ENCODE measurements around the gene TOB1. TPM values are rescaled to one million over a fixed set of nuclear protein-coding genes. Genes with fewer than 3 reads are reported as not detected.
A peak's percentile ranks its signal among the peaks of the same experiment; 100 is the strongest.

TOB1 gene, protein sequence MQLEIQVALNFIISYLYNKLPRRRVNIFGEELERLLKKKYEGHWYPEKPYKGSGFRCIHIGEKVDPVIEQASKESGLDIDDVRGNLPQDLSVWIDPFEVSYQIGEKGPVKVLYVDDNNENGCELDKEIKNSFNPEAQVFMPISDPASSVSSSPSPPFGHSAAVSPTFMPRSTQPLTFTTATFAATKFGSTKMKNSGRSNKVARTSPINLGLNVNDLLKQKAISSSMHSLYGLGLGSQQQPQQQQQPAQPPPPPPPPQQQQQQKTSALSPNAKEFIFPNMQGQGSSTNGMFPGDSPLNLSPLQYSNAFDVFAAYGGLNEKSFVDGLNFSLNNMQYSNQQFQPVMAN
- 1.3 and 3.3 TPM in 2 replicates for total RNA-seq (2014; rRNA removed; shearing (Covaris generic))

- DNase-seq (ENCODE audit: low read depth): peak; percentile 96
Measured at GRCh38 chr17:50866261-50866949, at the start of gene TOB1. Gene TOB1 (minus strand): TSS chr17:50866354. CDS start chr17:50864017, 2,337 bp downstream.

DNA sequence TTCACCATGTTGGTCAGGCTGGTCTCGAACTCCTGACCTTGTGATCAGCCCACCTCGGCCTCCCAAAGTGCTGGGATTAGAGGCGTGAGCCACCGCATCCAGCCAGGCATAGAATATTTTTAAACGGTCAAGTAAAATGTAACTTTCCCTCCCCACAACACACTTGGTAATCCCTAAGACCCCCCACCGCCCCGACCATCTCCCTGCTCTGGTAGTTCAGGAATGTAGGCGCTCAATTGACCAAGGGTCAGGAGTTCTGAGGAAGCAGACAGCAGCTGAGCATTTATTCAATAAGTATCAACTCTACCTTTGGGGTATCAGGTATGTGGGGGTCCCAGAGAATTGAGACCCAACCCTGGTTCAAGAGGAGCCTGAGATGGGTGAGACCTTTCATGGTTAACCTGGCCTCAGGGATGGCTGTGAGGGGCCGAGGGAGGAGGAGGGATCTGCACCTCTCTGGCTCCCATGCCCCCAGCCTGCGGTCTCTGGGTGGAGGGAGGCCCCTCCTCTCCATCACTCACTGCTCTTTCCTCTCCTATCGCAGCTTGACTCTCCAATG, 48.4 kb upstream of the TOB1 start:
- no peak for DNase-seq (ENCODE audit: low read depth)

DNA sequence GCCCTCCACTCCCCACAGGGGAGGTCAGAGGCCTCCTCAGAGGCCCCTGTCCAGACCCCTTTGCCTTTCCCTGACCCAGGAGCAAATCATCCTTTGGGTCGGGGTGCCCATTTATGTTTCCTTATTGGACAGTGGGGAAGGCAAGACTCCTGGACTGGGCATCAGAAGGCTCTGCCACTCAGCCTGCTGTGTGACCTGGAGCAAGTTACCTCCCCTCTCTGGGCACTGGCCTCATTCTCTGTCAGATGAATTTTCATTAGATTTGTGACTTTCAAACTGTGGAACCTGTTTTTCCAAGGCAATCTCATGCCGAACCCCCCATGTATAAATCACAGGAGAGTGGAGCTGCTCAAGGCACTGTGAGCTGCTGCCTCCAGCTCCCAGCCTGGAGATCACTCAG, 47.0 kb upstream of the TOB1 start:
- DNase-seq (ENCODE audit: low read depth): no peak

DNA sequence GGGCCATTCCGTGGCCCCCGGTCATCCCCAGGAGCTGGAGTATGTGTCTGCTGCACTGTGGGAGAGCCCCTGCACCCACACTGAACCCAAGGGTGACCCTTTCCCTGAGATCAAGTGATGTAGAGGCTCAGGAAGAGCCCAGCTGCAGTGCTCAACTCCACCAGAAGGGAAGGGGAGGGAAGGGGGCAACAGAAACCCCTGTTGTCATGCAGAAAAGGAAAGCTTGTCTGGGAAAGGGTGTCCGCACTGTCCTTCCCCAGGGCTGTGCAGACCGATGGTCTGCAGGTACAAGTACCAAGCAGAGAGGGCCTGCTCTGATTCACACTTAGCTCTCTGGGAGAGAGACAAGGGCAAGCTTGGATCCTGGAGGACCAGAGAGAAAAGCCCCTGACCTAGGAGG, 45.7 kb upstream of the TOB1 start:
- DNase-seq (ENCODE audit: low read depth): no peak

- no peak for DNase-seq (ENCODE audit: low read depth)
Measured at GRCh38 chr17:50911450-50911849, 45.3 kb upstream of the TOB1 start.

DNA sequence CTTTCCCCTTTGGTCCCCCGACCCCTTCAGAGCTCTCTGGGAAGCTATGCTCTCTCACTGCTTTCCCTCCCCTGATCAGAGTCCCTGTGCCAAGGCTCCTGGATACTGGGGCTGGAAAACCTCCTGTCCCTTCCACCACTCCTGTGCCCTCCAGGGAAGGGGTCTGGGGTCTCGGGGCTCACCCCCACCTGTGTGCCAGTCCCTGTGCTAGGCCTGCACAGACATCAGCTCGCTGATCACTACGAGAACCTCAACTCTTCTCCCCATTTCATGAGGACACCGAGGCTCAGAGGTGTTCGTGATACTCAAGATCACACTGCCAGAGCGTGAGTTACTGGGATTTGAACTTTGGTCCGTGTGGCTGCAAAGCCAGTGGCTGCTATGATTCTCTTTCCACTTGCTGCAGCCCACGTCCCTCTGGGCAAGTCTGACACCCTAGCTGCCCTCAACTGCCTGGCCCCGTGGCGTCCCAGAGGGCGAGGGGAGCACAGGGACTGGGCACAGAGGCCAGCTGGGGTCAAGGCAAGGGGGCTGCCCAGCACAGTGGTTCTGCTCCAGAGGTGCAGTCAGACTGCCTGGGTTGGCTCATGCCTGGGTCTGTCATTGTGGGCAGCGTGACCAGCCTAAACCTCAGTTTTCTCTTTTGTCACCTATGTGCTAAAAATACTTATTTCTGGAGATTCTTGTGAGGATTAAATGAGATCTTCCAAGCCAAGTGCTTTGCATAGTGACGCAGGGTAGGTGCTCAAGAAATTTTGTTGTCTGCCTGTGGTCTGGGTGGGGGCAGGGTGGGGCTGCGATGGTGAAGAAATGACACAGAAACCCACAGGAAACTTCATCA, 43.8 kb upstream of the TOB1 start:
- no peak for DNase-seq (ENCODE audit: low read depth)

DNA sequence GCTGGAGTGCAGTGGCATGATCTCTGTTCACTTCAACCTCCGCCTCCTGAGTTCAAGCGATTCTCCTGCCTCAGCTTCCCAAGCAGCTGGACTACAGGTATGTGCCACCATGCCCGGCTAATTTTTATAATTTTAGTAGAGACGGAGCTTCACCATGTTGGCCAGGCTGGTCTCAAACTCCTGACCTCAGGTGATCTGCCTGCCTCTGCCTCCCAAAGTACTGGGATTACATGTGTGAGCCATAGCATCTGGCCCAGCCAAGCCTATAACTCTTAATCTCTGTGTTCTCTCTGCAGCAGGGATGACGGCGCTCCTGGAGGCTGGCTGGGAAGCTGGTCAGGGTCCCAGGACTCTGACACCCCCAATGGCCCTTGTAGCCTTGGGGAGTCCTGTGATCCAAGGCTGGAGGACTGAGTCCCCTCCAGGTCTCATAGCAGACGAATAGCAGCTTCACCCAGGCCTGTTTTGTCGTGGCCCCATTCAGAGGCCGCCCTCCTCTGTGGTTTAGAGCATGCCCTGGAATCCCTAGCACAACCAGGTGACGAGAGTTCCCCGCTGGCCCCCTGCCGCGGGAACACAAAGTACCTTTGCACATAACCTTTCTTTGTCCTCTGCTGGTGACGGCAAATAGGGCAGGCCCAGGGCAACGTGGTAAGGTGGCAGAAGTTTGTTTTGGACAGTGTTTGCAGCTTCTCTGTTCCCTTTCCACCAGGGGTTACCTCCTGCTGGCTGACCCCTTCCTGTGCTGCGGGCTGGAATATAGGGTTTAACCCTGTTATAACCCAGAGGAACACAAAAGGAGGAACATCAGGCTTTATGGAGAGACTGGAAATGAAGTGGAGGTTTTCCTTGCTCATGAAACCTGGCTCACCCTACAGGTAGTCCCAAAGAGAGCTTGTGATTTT, 43.0 kb upstream of the TOB1 start:
- no peak for DNase-seq (ENCODE audit: low read depth)

DNA sequence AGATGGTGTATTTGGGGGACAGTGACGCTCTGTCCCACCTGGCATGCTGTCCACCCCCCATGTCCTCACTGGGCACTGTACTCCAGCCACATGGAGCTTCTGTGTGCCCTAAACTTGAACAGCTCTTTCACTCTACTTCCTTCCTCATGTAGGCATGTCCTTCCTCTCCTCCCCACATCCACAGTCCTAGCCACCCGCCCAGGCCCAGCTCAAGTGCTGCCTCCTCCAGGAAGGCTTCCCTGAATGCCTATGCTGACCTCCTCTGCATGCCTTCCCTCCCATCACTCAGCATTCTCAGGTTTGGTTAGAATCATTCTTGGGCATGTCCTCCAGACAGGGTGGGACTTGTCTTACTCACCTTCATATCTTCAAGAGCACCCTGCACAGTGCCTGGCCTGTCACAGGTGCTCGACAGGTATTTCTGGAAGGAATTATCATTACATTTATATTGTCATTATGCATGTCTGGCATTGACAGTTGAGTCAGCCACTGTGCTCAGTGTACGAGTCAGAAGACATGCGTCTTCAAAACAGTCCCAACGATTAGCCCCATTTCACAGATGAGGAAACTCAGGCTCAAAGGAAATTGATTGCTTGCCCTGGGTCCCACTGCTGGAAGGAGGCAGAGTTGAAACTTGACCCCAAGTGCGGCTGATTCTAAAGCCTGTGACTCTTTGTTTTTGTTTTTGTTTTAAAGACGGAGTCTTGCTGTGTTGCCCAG, 42.1 kb upstream of the TOB1 start:
- DNase-seq (ENCODE audit: low read depth): no peak

DNA sequence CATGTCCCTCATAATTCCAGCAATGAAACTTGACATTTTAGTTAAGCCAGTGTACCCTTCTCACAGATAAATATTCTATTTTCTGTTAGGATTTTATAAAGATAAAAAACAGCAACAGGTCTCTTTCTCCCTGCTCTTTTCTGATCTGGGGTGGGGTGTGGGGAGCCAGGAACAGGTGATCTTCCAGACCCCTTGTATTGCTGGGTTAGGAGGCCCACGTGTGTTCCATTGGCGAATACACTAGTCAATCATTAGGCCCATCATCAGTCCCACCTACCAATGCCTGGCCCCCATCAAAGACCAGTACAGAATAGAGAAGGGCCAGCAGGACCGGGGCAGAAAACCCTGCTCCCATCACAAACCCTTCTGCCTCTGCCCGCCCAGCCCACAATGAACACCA, 40.3 kb upstream of the TOB1 start:
- DNase-seq (ENCODE audit: low read depth): no peak

GRCh38 chr17:50905460-50905803, 39.3 kb upstream of the TOB1 start:
- DNase-seq (ENCODE audit: low read depth): no peak

DNA sequence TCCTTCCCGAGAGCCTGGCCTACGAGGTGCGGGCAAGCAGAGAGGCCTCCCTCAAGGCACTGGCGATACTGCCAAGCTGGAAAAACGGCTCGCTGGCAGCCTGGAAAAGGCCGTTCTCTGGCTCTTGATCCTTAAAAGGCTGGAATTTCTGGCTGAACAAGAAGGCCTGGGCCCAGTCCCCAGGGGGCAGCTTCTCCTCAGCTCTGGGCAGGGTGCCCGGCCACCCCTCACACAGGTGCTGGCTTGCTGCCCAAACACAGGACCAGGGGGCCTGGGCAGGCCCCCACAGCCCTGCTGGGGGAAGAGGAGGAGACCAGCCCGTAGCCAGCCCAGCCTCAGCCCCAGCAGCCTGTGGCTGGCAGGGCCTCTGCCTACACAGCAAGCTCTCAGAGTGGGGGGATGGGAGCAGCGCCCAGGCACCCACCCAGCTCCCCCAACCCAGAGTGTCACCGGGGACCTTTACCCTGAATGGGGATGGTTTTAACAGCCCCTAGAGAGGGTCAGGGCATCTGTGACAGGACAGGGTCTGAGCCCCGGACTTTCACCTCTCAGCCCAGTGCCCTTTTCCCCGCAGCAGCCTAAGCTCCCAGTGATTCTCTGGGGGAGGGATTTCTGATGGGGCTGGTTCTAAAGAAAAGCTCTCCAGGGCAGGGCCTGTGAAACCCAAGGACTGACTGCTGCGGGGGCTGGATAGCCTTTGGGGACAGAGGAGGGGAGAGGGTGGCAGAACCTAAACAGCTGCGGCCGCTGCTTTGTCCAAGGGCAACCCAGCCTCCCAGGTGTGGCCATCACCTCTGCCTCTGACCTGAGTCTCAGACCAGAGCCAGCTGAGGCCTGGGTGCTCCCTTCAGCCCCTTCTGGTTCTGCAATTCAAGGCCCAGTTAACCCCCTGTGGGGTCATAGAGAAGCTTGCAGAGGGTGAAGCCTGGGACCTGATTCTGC, 38.6 kb upstream of the TOB1 start:
- DNase-seq (ENCODE audit: low read depth): peak; percentile 58

- DNase-seq (ENCODE audit: low read depth): peak; percentile 54
Measured at GRCh38 chr17:50903604-50904517, 37.7 kb upstream of the TOB1 start.

GRCh38 chr17:50902372-50903353, 36.5 kb upstream of the TOB1 start:
- DNase-seq (ENCODE audit: low read depth): no peak

GRCh38 chr17:50900383-50900892, 34.3 kb upstream of the TOB1 start:
- DNase-seq (ENCODE audit: low read depth): no peak

- DNase-seq (ENCODE audit: low read depth): no peak
Measured at GRCh38 chr17:50899559-50900319, 33.6 kb upstream of the TOB1 start.

DNA sequence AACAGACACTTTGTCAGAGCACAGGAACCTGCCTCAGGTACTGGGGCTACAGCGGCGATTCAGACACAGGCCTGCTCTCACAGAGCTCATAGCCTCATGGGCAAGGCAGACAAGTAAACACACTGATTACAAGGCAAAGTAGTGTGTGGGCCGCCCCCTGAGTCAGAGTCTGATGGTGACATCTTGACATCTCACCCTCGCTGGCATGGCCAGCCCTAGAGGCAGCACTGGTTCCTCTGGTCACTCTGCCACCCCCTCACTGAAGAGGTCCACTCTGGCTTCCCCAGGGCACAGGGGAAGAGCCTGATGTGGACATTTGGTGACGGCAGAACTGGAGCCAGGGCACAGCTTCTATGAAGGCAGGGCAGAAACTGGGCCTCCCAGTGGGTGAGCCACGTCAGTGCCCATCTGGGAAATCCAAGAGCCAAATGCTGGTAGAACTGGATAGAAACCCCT, 32.9 kb upstream of the TOB1 start:
- DNase-seq (ENCODE audit: low read depth): no peak

Measured in Daoy (cell line).